ENCODE data around the gene GBF1.
"Not testable (repeated sequence)": the region's sequence is repeated elsewhere in the genome, so short reads cannot be mapped to it uniquely, and the experiment has no call there.

Gene GBF1

DNA sequence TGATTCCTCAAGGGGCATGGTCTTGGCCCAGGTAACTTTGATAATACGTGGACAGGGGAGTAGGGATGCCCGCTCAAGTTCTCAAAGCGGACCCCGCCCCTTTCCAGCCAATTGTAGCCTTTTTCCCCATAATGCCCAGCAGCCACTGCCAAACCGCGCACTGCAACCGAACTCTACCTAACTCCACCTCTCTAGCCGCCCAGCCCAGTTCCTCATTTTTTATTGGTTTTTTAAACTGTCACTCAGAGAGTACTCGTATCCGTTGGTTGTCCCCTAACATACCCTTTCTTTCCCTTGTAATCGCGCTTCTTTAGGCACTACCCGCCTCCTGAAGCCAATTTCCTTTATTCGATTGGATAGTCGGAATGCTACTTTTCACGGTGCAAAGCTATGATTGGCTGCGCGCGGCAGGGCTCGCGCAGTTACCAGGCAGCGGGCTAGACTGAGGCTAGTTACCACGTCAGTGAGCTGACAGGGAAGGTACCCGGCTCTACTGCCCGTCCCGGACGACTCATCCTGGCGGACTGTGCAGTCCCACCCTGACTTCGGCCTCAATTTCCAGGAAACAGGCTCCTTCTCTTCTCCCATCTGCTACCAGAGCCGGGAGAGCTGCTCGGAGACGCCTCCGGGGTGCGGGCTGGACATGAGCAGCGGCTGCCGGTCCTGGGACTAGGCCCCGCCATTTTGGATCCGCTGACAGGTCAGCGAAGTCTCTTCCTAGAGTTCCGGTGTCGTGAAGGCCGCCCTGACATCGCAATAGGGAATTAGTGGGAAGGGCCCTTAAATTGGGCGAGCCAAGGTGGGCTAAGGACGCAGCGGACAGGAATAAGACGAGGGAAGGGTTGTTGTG lies at the start of gene GBF1:
Gene GBF1 (plus strand): TSS at position 451 of the 850 bp plus-strand sequence. CDS start 13,407 bp downstream, outside the sequence.
- peak; percentile 100 for DNase-seq (ENCODE audit: low spot score)

DNA sequence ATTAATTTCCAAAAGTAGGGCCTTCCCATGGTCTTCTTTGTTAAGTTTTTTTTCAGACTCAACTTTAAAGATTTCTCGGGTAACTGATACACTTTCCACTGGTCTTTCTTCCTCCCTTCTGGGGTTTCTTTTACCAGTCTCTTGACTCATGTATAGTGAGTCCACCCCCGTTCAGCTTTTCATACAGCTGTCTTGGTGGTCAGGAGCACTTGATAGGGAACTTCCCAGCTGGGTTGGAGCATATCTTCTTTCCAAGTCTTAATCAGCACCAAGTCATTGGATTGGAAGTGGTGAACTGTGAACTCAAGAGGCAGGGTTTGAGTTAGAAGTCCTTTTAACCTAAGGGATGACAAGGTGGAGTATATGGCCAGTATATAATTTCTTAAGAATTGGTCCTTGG lies 48.4 kb upstream of the GBF1 start:
- DNase-seq (ENCODE audit: low spot score), result no peak

GRCh38 chr10:102198027-102198426 lies 47.3 kb upstream of the GBF1 start:
- no peak for DNase-seq (ENCODE audit: low spot score)

- no peak for DNase-seq (ENCODE audit: low spot score)
Measured at GRCh38 chr10:102200751-102201640, 44.3 kb upstream of the GBF1 start.

DNA sequence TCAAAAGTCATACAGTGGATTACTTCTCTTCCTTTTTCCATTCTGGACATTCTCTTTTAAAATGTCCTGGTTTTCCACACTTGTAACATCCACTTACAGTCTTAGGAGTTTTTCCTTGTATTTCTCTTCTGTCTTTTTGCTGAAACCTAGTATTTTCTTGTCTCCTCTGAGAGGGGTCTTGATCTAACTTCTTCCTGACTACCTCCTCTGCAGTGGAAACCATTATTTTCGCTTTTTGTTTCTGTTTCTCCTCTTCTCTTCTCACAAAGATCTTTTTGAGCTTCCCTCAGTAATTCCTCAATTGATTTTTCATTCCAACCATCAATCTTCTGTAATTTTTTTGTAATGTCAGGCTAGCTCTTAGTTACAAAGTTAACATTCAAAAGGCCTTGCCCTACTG lies 42.9 kb upstream of the GBF1 start:
- DNase-seq (ENCODE audit: low spot score), result no peak

DNA sequence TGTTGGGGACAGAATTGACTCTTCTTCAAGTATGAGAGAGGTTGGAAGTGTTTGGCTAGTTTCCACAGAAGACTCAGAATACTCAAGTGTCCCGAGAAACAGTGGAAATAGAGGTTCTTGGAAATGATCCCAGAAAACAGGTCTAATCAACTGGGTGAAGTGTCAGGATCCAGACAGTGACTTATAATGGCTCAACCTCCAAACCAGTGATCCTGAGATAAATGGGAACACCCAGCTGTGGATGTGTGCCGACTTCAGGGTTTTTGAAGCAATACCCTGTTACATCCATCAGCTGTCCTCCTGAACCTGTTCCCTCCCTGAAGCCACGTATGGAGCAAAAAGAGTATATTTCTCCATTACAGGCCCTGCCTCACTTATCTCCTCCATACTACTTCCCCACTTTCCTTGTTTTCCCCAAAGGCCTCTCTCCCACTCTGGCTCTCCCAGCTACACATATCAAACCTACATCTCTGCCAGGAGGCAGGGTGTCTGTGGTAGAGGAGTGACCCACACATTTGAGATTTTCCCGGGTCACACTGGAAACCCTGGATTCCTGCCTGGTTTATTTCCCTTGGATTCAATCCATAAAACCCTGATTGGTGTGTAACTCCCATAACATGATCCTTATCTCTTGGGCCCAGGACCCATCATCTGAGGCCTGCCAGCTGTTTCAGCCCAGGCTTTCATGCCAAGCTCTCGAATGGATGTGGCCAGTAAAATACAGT lies 36.9 kb upstream of the GBF1 start:
- DNase-seq (ENCODE audit: low spot score), result peak; percentile 8

DNA sequence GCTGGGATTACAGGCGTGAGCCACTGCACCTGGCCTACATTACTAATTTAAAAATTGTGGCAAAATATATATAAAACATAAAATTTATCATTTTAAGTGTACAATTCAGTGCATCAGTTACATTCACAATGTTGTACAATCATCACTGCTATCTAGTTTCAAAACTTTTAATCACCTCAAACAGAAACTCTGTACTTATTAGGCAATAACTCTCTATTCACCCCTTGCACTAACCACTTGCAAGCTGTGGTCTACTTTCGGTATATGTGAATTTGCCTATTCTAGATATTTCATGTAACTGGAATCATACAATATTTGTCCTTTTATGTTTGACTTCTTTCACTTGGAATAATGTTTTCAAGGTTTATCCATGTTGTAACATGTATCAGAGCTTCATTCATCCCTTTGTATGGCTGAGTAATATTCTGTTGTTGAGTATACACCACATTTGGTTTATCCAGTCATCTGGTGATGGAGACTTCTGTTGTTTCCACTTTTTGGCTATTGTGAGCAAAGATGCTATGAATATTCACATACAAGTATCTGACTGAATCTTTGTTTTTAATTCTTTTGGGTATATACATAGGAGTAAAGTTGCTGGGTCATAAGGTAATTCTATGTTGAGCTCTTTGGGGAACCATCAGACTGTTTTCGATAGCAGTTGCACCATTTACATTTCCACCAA lies 33.6 kb upstream of the GBF1 start:
- DNase-seq (ENCODE audit: low spot score), result no peak

GRCh38 chr10:102213599-102213998 lies 31.7 kb upstream of the GBF1 start:
- not testable (repeated sequence) for DNase-seq (ENCODE audit: low spot score)

DNA sequence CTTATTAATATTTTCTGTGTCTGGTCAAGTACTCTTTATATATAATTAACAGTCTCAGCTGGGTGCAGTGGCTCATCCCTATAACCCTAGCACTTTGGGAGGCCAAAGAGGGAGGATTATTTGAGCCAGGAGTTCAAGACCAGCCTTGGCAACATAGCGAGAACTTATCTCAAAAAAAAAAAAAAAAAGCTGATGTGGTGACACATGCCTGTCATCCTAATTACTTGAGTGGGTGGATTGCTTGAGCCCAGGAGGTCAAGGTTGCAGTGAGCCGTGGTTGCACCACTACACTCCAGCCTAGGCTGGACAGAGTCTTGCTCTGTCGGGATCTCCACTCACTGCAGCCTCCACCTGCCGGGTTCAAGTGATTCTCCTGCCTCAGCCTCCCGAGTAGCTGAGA lies 26.0 kb upstream of the GBF1 start:
- no peak for DNase-seq (ENCODE audit: low spot score)

DNA sequence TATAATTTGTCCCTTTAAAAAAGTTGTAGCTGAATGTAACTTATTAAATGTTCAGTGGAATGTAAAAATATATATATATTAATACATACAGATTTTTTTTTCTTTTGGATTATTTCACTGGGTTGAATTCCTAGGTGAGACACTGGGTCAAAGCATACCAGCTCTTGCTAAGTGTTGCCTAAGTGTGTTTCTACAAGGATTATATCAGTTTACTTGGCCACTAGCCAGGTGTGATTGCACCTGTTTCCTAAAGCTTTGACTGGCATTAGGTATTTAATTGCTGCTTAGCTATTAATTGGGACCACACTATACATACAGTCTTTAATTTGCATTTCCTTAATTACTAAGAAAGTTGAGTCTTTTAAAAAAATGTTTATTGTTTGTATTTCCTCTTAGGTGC lies 24.7 kb upstream of the GBF1 start:
- DNase-seq (ENCODE audit: low spot score), result no peak

DNA sequence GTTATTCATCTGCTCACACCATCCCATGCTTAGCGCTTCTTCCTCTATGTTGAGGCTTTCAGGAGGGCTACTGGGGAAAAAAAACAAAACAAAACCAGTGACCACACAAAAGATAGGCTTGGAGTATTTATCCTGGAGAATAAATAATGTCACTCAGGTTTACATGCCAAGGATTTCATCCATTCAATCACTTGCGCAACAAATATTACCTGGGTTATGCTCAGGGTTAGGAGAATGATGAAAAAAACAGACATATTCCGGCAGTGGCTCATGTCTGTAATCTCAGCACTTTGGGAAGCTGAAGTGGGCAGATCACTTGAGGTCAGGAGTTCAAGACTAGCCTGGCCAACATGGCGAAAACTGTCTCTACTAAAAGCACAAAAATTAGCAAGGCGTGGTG lies 22.5 kb upstream of the GBF1 start:
- no peak for DNase-seq (ENCODE audit: low spot score)

GRCh38 chr10:102225646-102226541 lies 19.4 kb upstream of the GBF1 start, which contains the start of gene ELOVL3:
Gene ELOVL3 (plus strand): TSS chr10:102226299. CDS start chr10:102226549, 250 bp downstream.
- DNase-seq (ENCODE audit: low spot score), result peak; percentile 93

GRCh38 chr10:102226542-102226870 lies 18.8 kb upstream of the GBF1 start:
- DNase-seq (ENCODE audit: low spot score), result no peak

DNA sequence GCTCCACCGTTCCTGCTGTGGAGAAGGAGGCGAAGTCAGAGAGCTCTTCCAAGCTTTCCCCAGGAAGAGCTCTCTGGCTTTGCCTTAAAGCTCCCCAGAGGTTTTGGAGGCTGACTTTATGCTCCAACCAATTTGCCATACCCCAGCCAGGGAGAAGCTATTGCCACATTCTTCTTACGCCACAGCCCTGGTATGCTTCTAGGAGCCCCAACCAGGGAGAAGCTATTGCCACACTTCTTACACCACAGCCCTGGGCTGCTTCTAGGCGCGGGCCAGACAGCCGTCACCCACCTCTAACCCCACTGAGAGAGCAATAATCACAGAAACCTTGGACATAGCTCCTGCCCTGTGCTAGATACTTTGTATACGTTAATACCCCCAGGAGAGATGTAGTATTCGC lies 18.3 kb upstream of the GBF1 start:
- DNase-seq (ENCODE audit: low spot score), result no peak

- peak; percentile 83 for DNase-seq (ENCODE audit: low spot score)
Measured at GRCh38 chr10:102229810-102230263, 15.5 kb upstream of the GBF1 start.

DNA sequence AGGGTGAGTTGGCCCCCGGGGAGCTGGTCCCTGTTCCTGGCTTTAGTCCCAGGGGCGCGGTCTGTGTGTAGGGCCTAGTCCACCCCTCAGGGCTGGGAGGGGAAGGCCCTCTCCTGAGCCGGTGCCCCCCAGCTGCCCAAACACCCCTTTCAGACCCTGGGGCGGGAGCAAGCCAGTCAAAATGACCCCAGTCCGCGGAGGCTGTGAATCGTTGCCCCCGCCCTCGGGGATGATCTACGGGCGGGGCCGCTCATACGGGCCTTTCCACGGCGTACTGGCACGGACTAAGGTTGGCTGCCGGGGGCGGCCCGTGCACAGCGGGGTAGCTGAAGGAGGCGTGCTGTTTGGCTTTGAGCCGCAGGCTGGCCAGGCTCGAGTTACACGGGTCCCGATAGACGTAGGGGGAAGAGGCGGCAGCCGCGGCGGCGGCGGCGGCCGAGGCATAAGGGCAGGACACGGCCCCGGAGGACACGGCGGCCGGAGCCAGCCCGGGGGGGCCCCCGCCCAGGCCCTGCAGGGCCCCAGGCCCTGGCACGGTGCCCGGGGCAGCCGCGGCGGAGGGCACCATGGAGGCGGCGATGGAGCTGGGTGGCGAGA lies 15.0 kb upstream of the GBF1 start:
- DNase-seq (ENCODE audit: low spot score), result peak; percentile 72

GRCh38 chr10:102230861-102231356 lies 14.4 kb upstream of the GBF1 start:
- peak; percentile 62 for DNase-seq (ENCODE audit: low spot score)

DNA sequence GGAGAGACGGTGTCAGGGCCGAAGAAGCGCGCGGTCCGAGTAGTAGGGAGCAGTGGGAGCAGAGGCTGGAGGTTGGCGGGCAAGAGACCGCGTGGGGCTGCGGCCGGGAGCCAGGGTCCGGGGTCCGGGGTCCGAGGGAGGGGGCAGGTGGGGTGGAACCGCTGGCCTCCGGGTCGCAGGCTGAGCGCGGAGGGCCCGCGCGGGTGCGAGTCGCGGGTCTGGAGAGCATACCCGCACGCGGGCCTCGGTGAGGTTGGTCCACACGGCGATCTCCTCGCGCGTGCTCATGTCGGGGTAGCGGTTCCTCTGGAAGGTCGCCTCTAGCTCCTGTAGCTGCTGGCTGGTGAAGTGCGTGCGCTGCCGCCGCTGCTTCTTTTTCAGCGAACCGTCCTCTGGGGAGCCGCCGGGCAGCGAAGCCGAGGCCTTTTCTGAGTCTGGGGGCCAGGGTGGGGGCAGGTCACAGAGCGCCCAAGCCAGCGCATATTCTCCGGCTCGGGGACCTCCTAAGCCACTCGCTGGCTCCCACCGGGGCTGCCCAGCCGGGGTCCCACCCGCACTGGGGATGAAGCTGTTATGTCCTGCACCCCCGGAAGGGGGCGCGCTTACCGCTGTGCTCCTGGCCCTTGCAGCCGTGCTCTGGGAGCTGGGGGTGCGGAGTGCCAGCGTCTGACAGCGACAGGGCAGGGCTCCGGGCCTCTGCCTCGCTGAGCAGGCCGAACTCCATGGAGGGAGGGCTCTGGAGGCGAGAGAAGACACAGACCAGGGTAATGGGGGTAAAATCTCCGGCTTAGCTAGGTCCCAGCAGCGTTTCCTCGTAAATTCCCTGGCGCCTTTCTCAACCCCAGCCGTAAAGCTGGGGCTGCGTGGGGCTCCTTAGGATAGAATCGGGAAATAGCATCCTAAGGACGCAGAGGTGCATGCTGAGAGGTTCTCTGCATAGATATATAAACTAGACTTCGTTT lies 13.7 kb upstream of the GBF1 start:
- peak; percentile 71 for DNase-seq (ENCODE audit: low spot score)

GRCh38 chr10:102233997-102234396 lies 11.3 kb upstream of the GBF1 start:
- DNase-seq (ENCODE audit: low spot score), result no peak
